Tibial artery (tissue), 4 donors: ENCODE data around the gene GABBR2.
"Not testable (repeated sequence)": the region's sequence is repeated elsewhere in the genome, so short reads cannot be mapped to it uniquely, and the experiment has no call there.

Experiments used
- DNase-seq, 2 donors: peaks; one replicate each; pipeline ENCODE4 v3.0.0-alpha.2; 2019
- H3K27ac ChIP-seq, 2 donors: fragments of 200-600 bp; sonication (generic) in 1 of 2; 1 replicate in 1 of 2; 2 replicates in 1 of 2; pipeline ENCODE4 v1.5.1; 2018 to 2019; ENCODE audit warnings: mild to moderate bottlenecking in 1 of 2
- H3K27me3 ChIP-seq, 2 donors: fragments of 200-600 bp; sonication (generic) in 1 of 2; one replicate each; pipeline versions ENCODE4 v1.5.1 to v1.6.0; 2016 to 2019
- H3K36me3 ChIP-seq, 3 donors: fragments of 200-600 bp; sonication (generic) in 2 of 3; one replicate each; pipeline ENCODE4 v1.5.1; 2016 to 2019; ENCODE audit warnings: mild to moderate bottlenecking in 2 of 3
- H3K4me1 ChIP-seq, 4 donors: fragments of 200-600 bp; sonication (generic) in 2 of 4; 1 replicate in 3 of 4; 2 replicates in 1 of 4; pipeline ENCODE4 v1.5.1; 2016 to 2019
- H3K4me3 ChIP-seq, 2 donors: fragments of 200-600 bp; sonication (generic) in 1 of 2; 1 replicate in 1 of 2; 2 replicates in 1 of 2; pipeline ENCODE4 v1.5.1; 2018 to 2019; ENCODE audit warnings: mild to moderate bottlenecking in 2 of 2
- H3K9me3 ChIP-seq, 3 donors: fragments of 200-600 bp; sonication (generic) in 1 of 3; one replicate each; pipeline ENCODE4 v1.5.1; 2016 to 2019
- intact Hi-C: fragments of 100-400 bp; cut with DNase I; formaldehyde crosslinking; loops from one replicate; pipeline ENCODE4 v1.15.0; 2023; ENCODE audit warnings: low total_unique reads
- TF ChIP-seq, protein P1 (sequence below), 2 experiments: fragments of 200-600 bp in 1 of 2; fragments of 450-650 bp in 1 of 2; IDR thresholded peaks; one replicate each; pipeline ENCODE4 v1.5.1; 2017 to 2019; ENCODE audit warnings: antibody characterized with exemption in 2 of 2, mild to moderate bottlenecking in 1 of 2, moderate library complexity in 1 of 2

The GABBR2 gene

GRCh38 chr9:98280574-98280973 lies 428.2 kb downstream of the GABBR2 start:
- TF ChIP-seq, protein P1, sequence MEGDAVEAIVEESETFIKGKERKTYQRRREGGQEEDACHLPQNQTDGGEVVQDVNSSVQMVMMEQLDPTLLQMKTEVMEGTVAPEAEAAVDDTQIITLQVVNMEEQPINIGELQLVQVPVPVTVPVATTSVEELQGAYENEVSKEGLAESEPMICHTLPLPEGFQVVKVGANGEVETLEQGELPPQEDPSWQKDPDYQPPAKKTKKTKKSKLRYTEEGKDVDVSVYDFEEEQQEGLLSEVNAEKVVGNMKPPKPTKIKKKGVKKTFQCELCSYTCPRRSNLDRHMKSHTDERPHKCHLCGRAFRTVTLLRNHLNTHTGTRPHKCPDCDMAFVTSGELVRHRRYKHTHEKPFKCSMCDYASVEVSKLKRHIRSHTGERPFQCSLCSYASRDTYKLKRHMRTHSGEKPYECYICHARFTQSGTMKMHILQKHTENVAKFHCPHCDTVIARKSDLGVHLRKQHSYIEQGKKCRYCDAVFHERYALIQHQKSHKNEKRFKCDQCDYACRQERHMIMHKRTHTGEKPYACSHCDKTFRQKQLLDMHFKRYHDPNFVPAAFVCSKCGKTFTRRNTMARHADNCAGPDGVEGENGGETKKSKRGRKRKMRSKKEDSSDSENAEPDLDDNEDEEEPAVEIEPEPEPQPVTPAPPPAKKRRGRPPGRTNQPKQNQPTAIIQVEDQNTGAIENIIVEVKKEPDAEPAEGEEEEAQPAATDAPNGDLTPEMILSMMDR (IDR thresholded peaks at IDR 0.05), result no peak
- intact Hi-C loops, result no loop called here
- Histone ChIP-seq H3K27ac (no peak overlapping the region), H3K36me3 (no peaks in the 10 kb centered on the region), H3K27me3 (peaks cover 0 to 27% of the 10 kb centered on the region in 2 donors), H3K9me3 (no peaks in the 10 kb centered on the region), H3K4me1 (no peaks in the 10 kb centered on the region), H3K4me3 (no peak overlapping the region)
- DNase-seq, result no peak

DNA sequence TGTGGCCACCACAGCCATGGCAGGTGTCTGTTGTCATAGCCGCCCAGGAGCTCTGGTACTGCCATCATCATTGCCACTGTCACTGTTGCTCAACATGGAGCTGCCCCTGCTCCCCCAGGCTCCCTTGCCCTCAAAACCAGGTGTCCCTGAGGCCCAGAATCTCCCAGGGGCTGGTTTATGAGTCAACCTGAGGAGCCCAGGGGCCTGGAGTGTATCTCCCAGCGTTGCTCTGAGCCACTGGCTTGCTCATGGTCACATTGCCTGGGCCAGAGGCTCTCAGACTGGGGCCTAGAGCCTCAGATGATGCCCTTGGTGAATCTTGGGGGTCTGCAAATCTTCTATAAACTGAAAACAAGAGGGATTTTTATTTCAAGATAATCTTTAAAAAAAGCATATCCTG lies 428.6 kb downstream of the GABBR2 start:
- intact Hi-C loops, result no loop called here
- Histone ChIP-seq H3K27ac (no peak overlapping the region), H3K9me3 (no peaks in the 10 kb centered on the region), H3K4me1 (no peaks in the 10 kb centered on the region), H3K4me3 (no peak overlapping the region), H3K27me3 (peaks cover 0 to 24% of the 10 kb centered on the region in 2 donors), H3K36me3 (no peaks in the 10 kb centered on the region)
- DNase-seq, result no peak
- TF ChIP-seq, protein P1 (IDR thresholded peaks at IDR 0.05), result no peak

DNA sequence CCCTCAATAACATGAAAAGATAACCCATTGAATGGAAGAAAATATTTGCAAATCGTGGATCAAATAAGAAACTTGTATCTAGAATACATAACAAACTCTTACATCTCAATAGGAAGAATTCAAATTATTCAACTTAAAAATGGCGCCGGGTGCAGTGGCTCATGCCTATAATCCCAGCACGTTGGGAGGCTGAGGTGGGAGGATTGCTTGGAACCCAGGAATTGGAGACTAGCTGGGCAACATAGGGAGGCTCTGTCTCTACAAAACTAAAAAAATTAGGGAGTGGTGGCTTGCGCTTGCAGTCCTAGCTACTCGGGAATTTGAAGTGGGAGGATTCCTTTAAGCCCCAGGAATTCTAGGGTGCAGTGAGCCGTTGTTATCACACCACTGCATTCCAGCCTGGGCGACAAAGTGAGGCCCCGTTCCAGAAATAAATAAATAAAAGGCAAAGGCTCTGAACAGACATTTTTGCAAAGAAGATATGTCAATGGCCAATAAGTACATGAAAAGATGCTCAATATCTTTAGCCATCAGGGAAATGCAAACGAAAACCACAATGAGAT lies 431.7 kb downstream of the GABBR2 start:
- Histone ChIP-seq H3K27ac (no peak overlapping the region), H3K9me3 (no peaks in the 10 kb centered on the region), H3K27me3 (peaks cover 0 to 23% of the 10 kb centered on the region in 2 donors), H3K4me1 (no peaks in the 10 kb centered on the region), H3K4me3 (no peak overlapping the region), H3K36me3 (no peaks in the 10 kb centered on the region)
- intact Hi-C loops, result no loop called here
- no peak for DNase-seq
- TF ChIP-seq, protein P1 (IDR thresholded peaks at IDR 0.05), result no peak

- H3K27ac ChIP-seq, result no peak overlapping the region
- no peaks in the 10 kb centered on the region for H3K4me1 ChIP-seq
- TF ChIP-seq, protein P1 (IDR thresholded peaks at IDR 0.05), result no peak
- no peak overlapping the region for H3K4me3 ChIP-seq
- no peak for DNase-seq
- peaks cover 0 to 22% of the 10 kb centered on the region in 2 donors for H3K27me3 ChIP-seq
- H3K36me3 ChIP-seq, result no peaks in the 10 kb centered on the region
- intact Hi-C loops, result no loop called here
- H3K9me3 ChIP-seq, result no peaks in the 10 kb centered on the region
Observed at GRCh38 chr9:98275159-98275558, 433.6 kb downstream of the GABBR2 start.

DNA sequence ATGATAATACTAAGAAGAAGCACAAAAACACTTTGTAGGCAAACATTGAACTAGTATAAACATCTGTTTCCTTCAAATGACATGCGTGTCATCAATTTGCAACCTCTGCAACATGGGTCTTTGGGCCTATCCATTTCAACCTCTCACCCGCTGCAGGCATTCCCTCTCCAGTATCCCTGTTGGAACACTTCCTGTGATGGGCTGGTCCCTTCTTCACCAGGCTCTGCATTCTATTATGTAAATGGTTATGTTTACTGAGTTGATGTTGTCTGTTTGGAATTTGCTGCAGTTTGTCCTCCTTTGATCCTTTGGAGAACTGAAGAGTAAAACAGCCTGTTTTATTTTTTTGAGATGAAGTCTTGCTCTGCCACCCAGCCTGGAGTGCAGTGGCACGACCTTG lies 436.7 kb downstream of the GABBR2 start:
- Histone ChIP-seq H3K27me3 (peaks cover 0 to 6% of the 10 kb centered on the region in 2 donors), H3K27ac (no peak overlapping the region), H3K9me3 (no peaks in the 10 kb centered on the region), H3K4me1 (no peaks in the 10 kb centered on the region), H3K36me3 (no peaks in the 10 kb centered on the region), H3K4me3 (no peak overlapping the region)
- intact Hi-C loops, result no loop called here
- TF ChIP-seq, protein P1 (IDR thresholded peaks at IDR 0.05), result no peak
- no peak for DNase-seq

GRCh38 chr9:98271479-98271878 lies 437.3 kb downstream of the GABBR2 start:
- Histone ChIP-seq H3K4me1 (no peaks in the 10 kb centered on the region), H3K27ac (no peak overlapping the region), H3K9me3 (no peaks in the 10 kb centered on the region), H3K4me3 (no peak overlapping the region), H3K36me3 (no peaks in the 10 kb centered on the region), H3K27me3 (peaks cover 0 to 6% of the 10 kb centered on the region in 2 donors)
- intact Hi-C loops, result no loop called here
- TF ChIP-seq, protein P1 (IDR thresholded peaks at IDR 0.05), result no peak
- no peak for DNase-seq

DNA sequence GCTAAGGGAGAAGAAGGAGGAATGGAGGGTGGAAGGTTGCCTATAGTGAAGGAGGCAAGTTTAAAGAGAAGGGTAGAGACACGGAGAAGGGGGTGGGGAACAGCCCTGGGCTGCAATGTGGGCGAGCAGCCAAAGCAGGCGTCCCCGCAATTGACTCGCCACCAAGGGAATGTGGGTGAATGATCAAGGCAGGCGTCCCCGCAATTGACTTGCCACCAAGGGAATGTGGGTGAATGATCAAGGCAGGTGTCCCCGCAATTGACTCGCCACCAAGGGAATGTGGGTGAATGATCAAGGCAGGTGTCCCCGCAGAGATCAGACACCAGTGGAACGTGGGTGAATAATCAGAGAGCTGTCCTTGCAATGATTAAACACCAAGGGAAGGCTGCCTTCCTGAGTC lies 438.5 kb downstream of the GABBR2 start:
- H3K27ac ChIP-seq, H3K36me3 ChIP-seq, H3K4me3 ChIP-seq, H3K4me1 ChIP-seq, intact Hi-C loops, DNase-seq, H3K27me3 ChIP-seq, H3K9me3 ChIP-seq: not testable (repeated sequence)

GRCh38 chr9:98269652-98270051 lies 439.1 kb downstream of the GABBR2 start:
- H3K27ac ChIP-seq, DNase-seq, H3K4me3 ChIP-seq, H3K27me3 ChIP-seq, H3K9me3 ChIP-seq, intact Hi-C loops, H3K4me1 ChIP-seq, H3K36me3 ChIP-seq: not testable (repeated sequence)
